Natural killer cell (primary cell): ENCODE measurements around the gene NETO2. TPM values are rescaled to one million over a fixed set of nuclear protein-coding genes. Genes with fewer than 3 reads are reported as not detected.

Experiments
- ATAC-seq, 3 donors: fragments of 150-1000 bp in 2 of 3; fragments of 200-7000 bp in 1 of 3; cut with Tn5 transposase; 1 replicate in 1 of 3; 2 replicates in 2 of 3; pipeline ENCODE4 v1.10.0; 2021; ENCODE audit warnings: mild to moderate bottlenecking in 2 of 3, moderate library complexity in 2 of 3
- DNase-seq, 2 donors: peaks; one replicate each; pipeline versions ENCODE4 v3.0.0 to v3.0.0-alpha.2; 2013 to 2021; ENCODE audit warnings: mixed read lengths in 1 of 2
- H3K27ac ChIP-seq: one replicate; pipeline ENCODE4 v1.5.1; 2013; ENCODE audit warnings: mild to moderate bottlenecking, low read length
- H3K27me3 ChIP-seq: one replicate; pipeline ENCODE4 v1.6.1; 2013; ENCODE audit warnings: low read length; ENCODE audit not compliant: control insufficient read depth, insufficient read depth
- H3K36me3 ChIP-seq: one replicate; pipeline ENCODE4 v1.6.1; 2013; ENCODE audit warnings: low read length; ENCODE audit not compliant: control insufficient read depth, insufficient read depth
- H3K4me1 ChIP-seq: one replicate; pipeline ENCODE4 v1.6.1; 2013; ENCODE audit warnings: low read length; ENCODE audit not compliant: control insufficient read depth, insufficient read depth
- H3K4me3 ChIP-seq: one replicate; pipeline ENCODE4 v1.5.1; 2013; ENCODE audit warnings: low read length
- H3K9me3 ChIP-seq: one replicate; pipeline ENCODE4 v1.6.1; 2013; ENCODE audit warnings: low read length; ENCODE audit not compliant: control insufficient read depth, insufficient read depth
- H3K27ac Mint-ChIP-seq, 2 donors: one replicate each; pipeline ENCODE4 v1.8.0; 2022; ENCODE audit warnings: mild to moderate bottlenecking in 2 of 2, mixed read lengths in 2 of 2, moderate library complexity in 1 of 2
- H3K27me3 Mint-ChIP-seq, 2 donors: one replicate each; pipeline ENCODE4 v1.8.0; 2022; ENCODE audit warnings: low read depth in 2 of 2, mixed read lengths in 2 of 2
- H3K36me3 Mint-ChIP-seq: one replicate; pipeline ENCODE4 v1.8.0; 2022; ENCODE audit warnings: mixed read lengths
- H3K4me1 Mint-ChIP-seq, 2 donors: one replicate each; pipeline ENCODE4 v1.8.0; 2022; ENCODE audit warnings: mixed read lengths in 2 of 2
- H3K4me3 Mint-ChIP-seq: one replicate; pipeline ENCODE4 v1.8.0; 2022; ENCODE audit warnings: mild to moderate bottlenecking, moderate library complexity, mixed read lengths
- H3K9me3 Mint-ChIP-seq, 2 donors: one replicate each; pipeline ENCODE4 v1.8.0; 2022; ENCODE audit warnings: mixed read lengths in 2 of 2
- CTCF ChIP-seq: fragments of 200-600 bp; IDR thresholded peaks from one replicate; pipeline ENCODE4 v1.8.0; 2022; ENCODE audit warnings: antibody characterized with exemption
- WGBS: methylation state at CpG from one replicate; pipeline ENCODE4 v1.1.7; 2013; ENCODE audit warnings: missing lambda C conversion rate; ENCODE audit not compliant: insufficient coverage; 5-methylcytosine and 5-hydroxymethylcytosine counted together
- intact Hi-C: fragments of 100-400 bp; cut with micrococcal nuclease; formaldehyde crosslinking; loops from one replicate; pipeline ENCODE4 v1.14.2; 2022
- total RNA-seq, 4 donors: library from RNA; stranded (reverse); fragments of 120-200 nt in 1 of 4; gene quantifications; one replicate each; pipeline versions ENCODE4 v1.2.3 to v1.2.4, GENCODE V29; 2013 to 2022

Gene NETO2
- total RNA-seq, 3 donors from 2014 or later (not counting 1 experiment from before 2014, with no cell fraction given), result 0.40 to 0.48 TPM; not detected in 1

- peaks cover 35 to 49% of the 10 kb centered on the region in 2 donors for H3K27me3 Mint-ChIP-seq
- WGBS, result 93% methylated on average over 12 of the region's 12 CpGs
- ATAC-seq, result no peak
- Histone ChIP-seq H3K27me3 (peaks cover 24% of the 10 kb centered on the region), H3K4me1 (peaks cover 26% of the 10 kb centered on the region), H3K36me3 (no peaks in the 10 kb centered on the region), H3K9me3 (no peaks in the 10 kb centered on the region), H3K27ac (no peak overlapping the region), H3K4me3 (no peak overlapping the region)
- TF ChIP-seq CTCF, result no peak
- H3K9me3 Mint-ChIP-seq, result no peaks in the 10 kb centered on the region
- H3K36me3 Mint-ChIP-seq, result no peaks in the 10 kb centered on the region
- intact Hi-C loops, result no loop called here
- DNase-seq, result no peak
- H3K4me3 Mint-ChIP-seq, result no peak overlapping the region
- H3K4me1 Mint-ChIP-seq, result peaks cover 12 to 20% of the 10 kb centered on the region in 2 donors
- H3K27ac Mint-ChIP-seq, result no peak overlapping the region
These were observed 93.7 kb downstream of the NETO2 start for GRCh38 chr16:47049901-47050583.

- H3K9me3 Mint-ChIP-seq, result no peaks in the 10 kb centered on the region
- ATAC-seq, result no peak
- 84% methylated on average over 4 of the region's 5 CpGs for WGBS
- intact Hi-C loops, result no loop called here
- H3K4me1 ChIP-seq, result peaks cover 27% of the 10 kb centered on the region
- no peak overlapping the region for H3K4me3 Mint-ChIP-seq
- no peak overlapping the region for H3K4me3 ChIP-seq
- H3K9me3 ChIP-seq, result no peaks in the 10 kb centered on the region
- peaks cover 45 to 64% of the 10 kb centered on the region in 2 donors for H3K27me3 Mint-ChIP-seq
- H3K27ac ChIP-seq, result no peak overlapping the region
- peaks cover 24% of the 10 kb centered on the region for H3K27me3 ChIP-seq
- peaks cover 18 to 30% of the 10 kb centered on the region in 2 donors for H3K4me1 Mint-ChIP-seq
- TF ChIP-seq CTCF, result no peak
- no peaks in the 10 kb centered on the region for H3K36me3 Mint-ChIP-seq
- DNase-seq, result no peak
- no peak overlapping the region for H3K27ac Mint-ChIP-seq
- no peaks in the 10 kb centered on the region for H3K36me3 ChIP-seq
These were observed 96.1 kb downstream of the NETO2 start for GRCh38 chr16:47047524-47048203.

- TF ChIP-seq CTCF, result no peak
- Histone ChIP-seq H3K4me3 (no peak overlapping the region), H3K36me3 (no peaks in the 10 kb centered on the region), H3K27ac (no peak overlapping the region), H3K9me3 (no peaks in the 10 kb centered on the region), H3K27me3 (peaks cover 26% of the 10 kb centered on the region), H3K4me1 (peaks cover 27% of the 10 kb centered on the region)
- intact Hi-C loops, result no loop called here
- Mint-ChIP-seq H3K4me3 (no peak overlapping the region), H3K36me3 (no peaks in the 10 kb centered on the region), H3K27me3 (peaks cover 48 to 71% of the 10 kb centered on the region in 2 donors), H3K9me3 (no peaks in the 10 kb centered on the region), H3K4me1 (peaks cover 22 to 34% of the 10 kb centered on the region in 2 donors), H3K27ac (no peak overlapping the region)
- no peak for ATAC-seq
- 79% methylated on average over 8 of the region's 8 CpGs for WGBS
- DNase-seq, result no peak
These were observed 96.8 kb downstream of the NETO2 start for GRCh38 chr16:47046726-47047523.
